ENCODE results near the gene MAN1A1. TPM values are rescaled to one million over a fixed set of nuclear protein-coding genes. Genes with fewer than 3 reads are reported as not detected.
"Not testable (repeated sequence)": the region's sequence is repeated elsewhere in the genome, so short reads cannot be mapped to it uniquely, and the experiment has no call there.

Gene MAN1A1
- total and polyA plus RNA-seq, 10 donors = 6.0 to 148 (median 93.5) TPM

GRCh38 chr6:119171864-119172588 is 177.5 kb downstream of the MAN1A1 start:
- no peaks in the 10 kb centered on the region for H3K27me3 ChIP-seq (replicated peaks in 1 of 7)
- intact Hi-C loops (cut with DNase I; ENCODE audit: low total_unique reads) = no loop called here

GRCh38 chr6:119171088-119171841 is 178.3 kb downstream of the MAN1A1 start:
- no peaks in the 10 kb centered on the region for H3K9me3 ChIP-seq
- intact Hi-C loops (cut with DNase I; ENCODE audit: low total_unique reads) = no loop called here
- no peak overlapping the region for H3K27ac ChIP-seq
- no peak for TF ChIP-seq POLR2AphosphoS5 (IDR thresholded peaks at IDR 0.05)
- TF ChIP-seq POLR2A (IDR thresholded peaks at IDR 0.05) = no peak
- TF ChIP-seq CTCF (IDR thresholded peaks at IDR 0.05 in 8 of 11, conservative IDR thresholded peaks at IDR 0.05 in 3 of 11) = no peak
- no peaks in the 10 kb centered on the region for H3K36me3 ChIP-seq
- no peaks in the 10 kb centered on the region for H3K27me3 ChIP-seq (replicated peaks in 1 of 7)
- no peak overlapping the region for H3K4me3 ChIP-seq
- no peaks in the 10 kb centered on the region for H3K4me1 ChIP-seq
- DNase-seq = no peak
- 74 to 84% (median 80%) methylated on average over 3 of the region's 3 CpGs for WGBS, 5 donors

More at GRCh38 chr6:119171864-119172588, 177.5 kb downstream of the MAN1A1 start:
- Histone ChIP-seq H3K27ac (no peak overlapping the region), H3K9me3 (no peaks in the 10 kb centered on the region), H3K4me3 (no peak overlapping the region), H3K36me3 (no peaks in the 10 kb centered on the region), H3K4me1 (no peaks in the 10 kb centered on the region)
- no peak for DNase-seq
- TF ChIP-seq POLR2A (IDR thresholded peaks at IDR 0.05) (no peak), CTCF (IDR thresholded peaks at IDR 0.05 in 8 of 11, conservative IDR thresholded peaks at IDR 0.05 in 3 of 11) (no peak), POLR2AphosphoS5 (IDR thresholded peaks at IDR 0.05) (no peak)

- no peaks in the 10 kb centered on the region for H3K27me3 ChIP-seq (replicated peaks in 1 of 7)
- H3K27ac ChIP-seq = no peak overlapping the region
- no peaks in the 10 kb centered on the region for H3K36me3 ChIP-seq
- DNase-seq = no peak
- no peak for TF ChIP-seq POLR2A (IDR thresholded peaks at IDR 0.05)
- no peak for TF ChIP-seq CTCF (IDR thresholded peaks at IDR 0.05 in 8 of 11, conservative IDR thresholded peaks at IDR 0.05 in 3 of 11)
- no peak for TF ChIP-seq POLR2AphosphoS5 (IDR thresholded peaks at IDR 0.05)
- intact Hi-C loops (cut with DNase I; ENCODE audit: low total_unique reads) = no loop called here
- 51 to 73% (median 60%) methylated on average over 8 of the region's 8 CpGs for WGBS, 5 donors
- H3K9me3 ChIP-seq = no peaks in the 10 kb centered on the region
- H3K4me3 ChIP-seq = no peak overlapping the region
- H3K4me1 ChIP-seq = no peaks in the 10 kb centered on the region
Observed at GRCh38 chr6:119170447-119171087, 179.0 kb downstream of the MAN1A1 start.

- Histone ChIP-seq H3K4me1 (no peaks in the 10 kb centered on the region), H3K4me3 (no peak overlapping the region), H3K27ac (no peak overlapping the region), H3K27me3 (replicated peaks in 1 of 7) (no peaks in the 10 kb centered on the region), H3K36me3 (no peaks in the 10 kb centered on the region), H3K9me3 (no peaks in the 10 kb centered on the region)
- intact Hi-C loops (cut with DNase I; ENCODE audit: low total_unique reads) = no loop called here
- TF ChIP-seq CTCF (IDR thresholded peaks at IDR 0.05 in 8 of 11, conservative IDR thresholded peaks at IDR 0.05 in 3 of 11) = no peak
- no peak for TF ChIP-seq POLR2AphosphoS5 (IDR thresholded peaks at IDR 0.05)
- TF ChIP-seq POLR2A (IDR thresholded peaks at IDR 0.05) = no peak
- WGBS, 5 donors = 69 to 100% (median 85%) methylated on average over 1 of the region's 1 CpG
- DNase-seq = no peak
Observed at GRCh38 chr6:119170103-119170446, 179.5 kb downstream of the MAN1A1 start.

- intact Hi-C loops (cut with DNase I; ENCODE audit: low total_unique reads); DNase-seq; H3K27me3 ChIP-seq (replicated peaks in 1 of 7); H3K9me3 ChIP-seq; H3K36me3 ChIP-seq; H3K4me1 ChIP-seq; H3K27ac ChIP-seq; H3K4me3 ChIP-seq: not testable (repeated sequence)
- WGBS, 5 donors = 91 to 96% (median 94%) methylated on average over 2 of the region's 2 CpGs
Observed at GRCh38 chr6:119169355-119169754, 180.2 kb downstream of the MAN1A1 start.

Measured in spleen (tissue), 11 donors.